ENCODE measurements around the gene BLOC1S1.

BLOC1S1 gene

DNA sequence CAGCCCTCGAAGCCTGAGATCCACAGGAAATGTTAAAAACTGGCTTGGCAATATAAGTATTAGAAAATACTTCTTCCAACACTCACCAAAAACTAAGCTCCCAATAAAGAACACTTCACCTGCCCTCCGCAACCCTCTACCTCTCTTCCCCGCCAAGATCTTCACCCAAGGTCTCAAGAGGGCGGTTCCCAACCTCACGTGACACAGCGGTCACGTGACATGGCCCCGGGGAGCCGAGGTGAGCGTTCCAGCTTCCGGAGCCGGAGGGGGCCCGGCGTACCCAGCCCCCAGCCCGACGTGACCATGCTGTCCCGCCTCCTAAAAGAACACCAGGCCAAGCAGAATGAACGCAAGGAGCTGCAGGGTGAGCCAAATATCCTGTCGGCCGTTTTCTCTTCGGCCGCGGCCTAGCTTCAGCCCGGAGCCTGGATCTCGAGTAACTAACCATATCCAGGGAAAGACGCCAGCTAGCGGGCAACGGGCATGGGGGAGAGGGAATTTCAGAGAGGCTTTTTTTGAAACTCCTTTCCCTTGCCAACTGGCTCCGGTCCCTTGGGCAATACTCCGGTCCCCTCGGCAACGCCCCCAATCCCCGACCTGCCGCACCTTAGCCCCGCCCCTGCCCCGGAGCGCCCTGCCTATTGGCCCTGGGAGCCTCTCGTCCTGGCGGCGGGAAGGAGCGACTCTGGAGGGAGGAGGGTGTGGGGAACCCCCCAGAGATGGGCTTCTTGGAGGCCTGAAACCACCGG is at the start of gene BLOC1S1:
TSS of gene BLOC1S1 (plus strand) at position 214 of the 749 bp plus-strand sequence. CDS start at position 220, 6 bp downstream.
- FAIRE-seq, result peak; percentile 37

DNA sequence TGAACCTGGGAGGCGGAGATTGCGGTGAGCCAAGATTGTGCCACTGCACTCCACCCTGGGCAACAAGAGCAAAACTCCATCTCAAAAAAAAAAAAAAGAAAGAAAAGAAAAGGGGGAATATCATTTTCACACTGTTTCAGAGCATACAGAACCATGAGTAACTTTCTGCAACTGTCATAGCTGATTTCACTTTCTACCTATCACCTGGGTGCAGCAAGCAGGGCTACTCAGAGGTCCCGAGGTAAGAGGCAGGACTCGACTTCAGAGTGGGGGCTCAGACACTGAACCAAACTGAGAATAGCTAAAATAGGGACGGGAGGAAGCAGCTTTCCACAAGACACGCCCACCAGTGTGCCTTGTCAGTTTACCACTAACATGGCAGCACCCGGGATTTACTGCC is 49.3 kb upstream of the BLOC1S1 start:
- no peak for FAIRE-seq

DNA sequence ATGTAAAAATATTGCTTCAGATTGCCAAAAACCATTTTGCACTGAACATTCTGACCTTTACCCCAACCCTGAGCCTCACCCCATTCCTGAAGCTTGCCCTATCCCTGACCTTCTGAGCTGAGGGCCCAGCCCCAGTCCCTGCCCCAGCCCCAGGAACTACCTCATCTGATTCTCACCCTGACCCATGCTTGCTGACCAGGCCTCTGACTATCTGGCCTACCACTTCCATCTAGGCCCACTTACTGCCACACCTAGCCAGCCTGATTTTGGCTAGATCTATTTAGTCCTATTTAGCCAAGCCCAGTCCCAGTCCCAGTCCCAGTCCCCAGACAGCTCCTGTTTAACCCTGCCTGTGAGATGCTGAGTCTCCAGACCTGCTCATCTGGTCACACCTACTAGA is 45.6 kb upstream of the BLOC1S1 start:
- FAIRE-seq, result no peak

DNA sequence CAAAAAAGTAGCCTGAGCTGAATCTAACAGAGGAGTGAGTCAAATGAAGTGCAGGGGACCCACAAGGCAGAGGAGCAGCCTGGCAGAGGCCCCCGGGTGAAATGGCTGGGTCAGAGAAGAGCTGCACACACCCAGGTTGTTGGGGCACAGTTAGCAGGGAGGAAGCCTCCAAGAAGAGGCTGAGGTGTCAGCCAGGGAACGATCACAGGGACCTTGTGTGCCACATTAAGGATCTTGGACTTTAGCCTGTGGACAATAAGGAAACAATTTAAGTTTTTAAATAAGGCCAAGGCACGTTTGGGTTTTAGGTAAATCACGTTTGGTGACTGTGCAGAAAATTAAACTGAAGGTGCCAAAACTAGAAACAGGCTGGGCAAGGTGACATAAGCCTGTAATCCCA is 44.1 kb upstream of the BLOC1S1 start:
- no peak for FAIRE-seq

DNA sequence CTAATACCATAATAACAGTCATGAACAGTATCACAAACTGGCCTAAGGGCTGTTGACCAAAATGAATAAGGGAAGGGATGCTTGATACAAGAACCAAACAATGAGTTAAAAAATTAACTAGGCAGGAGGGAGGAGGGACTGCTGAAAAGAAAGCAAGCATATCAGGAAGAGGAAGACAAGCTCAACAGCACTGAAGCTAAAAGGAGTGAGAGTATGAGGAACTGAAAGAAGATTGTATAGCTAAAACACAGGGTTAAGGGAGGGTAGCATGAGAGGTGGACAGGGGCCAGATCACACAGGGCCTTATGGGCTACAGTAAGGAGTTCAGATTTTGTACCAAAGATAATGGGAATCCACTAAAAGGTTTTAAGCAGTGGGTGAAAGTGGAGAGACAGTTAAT is 42.2 kb upstream of the BLOC1S1 start:
- no peak for FAIRE-seq

DNA sequence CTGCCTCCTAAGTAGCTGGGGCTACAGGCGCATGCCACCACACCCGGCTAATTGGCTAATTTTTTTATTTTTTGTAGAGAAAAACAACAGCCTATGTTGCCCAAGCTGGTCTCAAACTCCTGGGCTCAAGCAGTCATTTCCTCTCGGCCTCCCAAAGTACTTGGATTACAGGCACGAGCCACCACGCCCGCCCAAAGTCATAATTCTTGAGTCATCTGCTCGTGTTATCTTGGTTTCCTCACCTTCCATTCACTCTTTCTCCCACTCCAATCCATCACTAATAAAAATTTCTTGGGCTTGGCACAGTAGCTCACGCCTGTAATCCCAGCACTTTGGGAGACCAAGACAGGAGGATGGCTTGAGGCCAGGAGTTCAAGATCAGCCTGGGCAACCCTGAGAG is 40.2 kb upstream of the BLOC1S1 start:
- FAIRE-seq, result no peak

DNA sequence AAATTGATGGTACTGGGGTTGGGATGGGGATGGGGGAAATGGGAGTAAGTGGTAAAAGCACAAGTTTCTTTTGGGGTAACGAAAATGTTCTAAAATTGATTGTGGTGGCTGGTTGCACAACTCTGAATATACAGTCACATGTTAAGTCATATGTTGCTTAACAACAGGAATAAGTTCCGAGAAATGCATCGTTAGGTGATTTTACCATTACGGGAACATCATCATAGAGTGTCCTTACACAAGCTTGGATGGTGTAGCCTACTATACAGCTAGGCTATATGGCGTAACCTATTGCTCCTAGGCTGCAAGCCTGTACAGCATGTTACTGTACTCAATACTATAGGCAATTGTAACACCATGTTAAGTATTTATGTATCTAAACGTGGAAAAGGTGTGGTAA is 39.1 kb upstream of the BLOC1S1 start:
- FAIRE-seq, result no peak

DNA sequence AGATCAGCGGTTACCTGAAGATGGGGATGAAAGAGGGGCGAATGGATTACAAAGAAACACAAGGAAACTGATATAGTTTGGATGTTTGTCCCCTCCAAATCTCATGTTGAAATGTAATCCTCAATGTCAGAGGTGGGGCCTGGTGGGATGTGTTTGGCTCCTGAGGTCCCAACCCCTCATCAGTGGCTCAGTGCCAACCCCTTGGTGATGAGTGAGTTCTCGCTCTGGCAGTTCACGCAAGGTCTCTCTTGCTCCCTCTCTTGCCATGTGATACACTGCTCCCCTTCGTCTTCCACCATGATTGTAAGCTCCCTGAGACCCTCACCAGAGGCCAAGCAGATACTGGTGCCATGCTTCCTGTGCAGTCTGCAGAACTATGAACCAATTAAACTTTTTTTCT is 36.2 kb upstream of the BLOC1S1 start:
- FAIRE-seq, result no peak

DNA sequence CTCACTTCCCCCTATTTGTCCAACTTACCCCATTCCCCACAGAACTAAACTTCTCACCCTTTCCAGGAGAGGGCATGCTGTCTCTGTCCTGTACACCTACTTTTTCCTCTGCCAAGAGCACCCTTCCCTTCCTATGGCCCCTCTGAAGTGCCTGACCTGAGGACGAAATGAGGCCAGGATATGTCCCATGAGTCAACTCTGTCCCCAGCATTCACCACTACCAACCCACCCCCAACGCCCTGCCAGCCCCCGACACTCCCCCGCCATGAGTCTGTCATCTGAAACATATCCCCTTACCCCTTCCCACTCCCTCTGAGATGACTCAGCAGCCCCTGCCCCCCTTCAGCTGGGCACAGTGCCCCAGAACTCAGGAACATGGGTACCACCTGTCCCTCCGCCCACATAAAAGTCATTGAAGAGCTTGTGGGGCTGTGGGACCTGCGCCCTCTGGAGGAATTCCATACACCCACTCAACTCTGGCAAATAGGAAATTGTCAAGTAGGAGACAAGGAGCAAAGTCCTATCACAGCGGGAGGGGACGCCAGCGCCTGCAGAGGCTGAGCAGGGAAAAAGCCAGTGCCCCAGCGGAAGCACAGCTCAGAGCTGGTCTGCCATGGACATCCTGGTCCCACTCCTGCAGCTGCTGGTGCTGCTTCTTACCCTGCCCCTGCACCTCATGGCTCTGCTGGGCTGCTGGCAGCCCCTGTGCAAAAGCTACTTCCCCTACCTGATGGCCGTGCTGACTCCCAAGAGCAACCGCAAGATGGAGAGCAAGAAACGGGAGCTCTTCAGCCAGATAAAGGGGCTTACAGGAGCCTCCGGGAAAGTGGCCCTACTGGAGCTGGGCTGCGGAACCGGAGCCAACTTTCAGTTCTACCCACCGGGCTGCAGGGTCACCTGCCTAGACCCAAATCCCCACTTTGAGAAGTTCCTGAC is 34.4 kb upstream of the BLOC1S1 start:
- no peak for FAIRE-seq

DNA sequence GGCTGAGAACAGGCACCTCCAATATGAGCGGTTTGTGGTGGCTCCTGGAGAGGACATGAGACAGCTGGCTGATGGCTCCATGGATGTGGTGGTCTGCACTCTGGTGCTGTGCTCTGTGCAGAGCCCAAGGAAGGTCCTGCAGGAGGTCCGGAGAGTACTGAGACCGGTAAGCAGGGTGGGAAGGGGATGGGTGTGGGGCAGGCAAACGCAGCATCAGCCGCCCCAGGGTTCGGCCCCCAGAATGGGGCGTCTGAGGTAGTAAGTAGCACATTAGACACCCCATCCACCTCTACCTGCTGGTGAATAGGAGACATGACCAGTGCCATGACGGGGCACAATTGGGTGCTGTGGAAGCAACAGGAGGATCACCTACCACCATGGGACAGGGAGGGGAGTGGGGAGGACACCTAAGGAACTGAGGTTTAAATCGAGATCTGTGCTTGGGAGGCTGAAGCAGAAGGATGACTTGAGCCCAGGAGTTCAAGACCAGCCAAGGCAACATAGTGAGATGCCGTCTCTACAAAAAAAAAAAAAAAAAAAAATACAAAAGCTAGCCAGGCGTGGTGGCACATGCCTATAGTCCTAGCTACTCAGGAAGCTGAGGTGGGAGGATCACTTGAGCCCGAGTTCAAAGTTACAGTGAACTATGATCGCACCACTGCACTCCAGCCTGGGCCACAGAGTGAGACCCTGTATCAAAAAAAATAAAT is 33.6 kb upstream of the BLOC1S1 start:
- FAIRE-seq, result no peak

DNA sequence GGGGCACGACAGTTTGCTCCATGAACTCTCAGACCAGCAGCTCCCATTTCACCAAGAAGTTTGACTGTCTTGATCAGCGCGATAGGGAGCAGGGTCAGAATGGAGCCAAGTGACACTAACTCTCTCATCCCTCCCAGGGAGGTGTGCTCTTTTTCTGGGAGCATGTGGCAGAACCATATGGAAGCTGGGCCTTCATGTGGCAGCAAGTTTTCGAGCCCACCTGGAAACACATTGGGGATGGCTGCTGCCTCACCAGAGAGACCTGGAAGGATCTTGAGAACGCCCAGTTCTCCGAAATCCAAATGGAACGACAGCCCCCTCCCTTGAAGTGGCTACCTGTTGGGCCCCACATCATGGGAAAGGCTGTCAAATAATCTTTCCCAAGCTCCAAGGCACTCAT is 32.2 kb upstream of the BLOC1S1 start:
- FAIRE-seq, result no peak

DNA sequence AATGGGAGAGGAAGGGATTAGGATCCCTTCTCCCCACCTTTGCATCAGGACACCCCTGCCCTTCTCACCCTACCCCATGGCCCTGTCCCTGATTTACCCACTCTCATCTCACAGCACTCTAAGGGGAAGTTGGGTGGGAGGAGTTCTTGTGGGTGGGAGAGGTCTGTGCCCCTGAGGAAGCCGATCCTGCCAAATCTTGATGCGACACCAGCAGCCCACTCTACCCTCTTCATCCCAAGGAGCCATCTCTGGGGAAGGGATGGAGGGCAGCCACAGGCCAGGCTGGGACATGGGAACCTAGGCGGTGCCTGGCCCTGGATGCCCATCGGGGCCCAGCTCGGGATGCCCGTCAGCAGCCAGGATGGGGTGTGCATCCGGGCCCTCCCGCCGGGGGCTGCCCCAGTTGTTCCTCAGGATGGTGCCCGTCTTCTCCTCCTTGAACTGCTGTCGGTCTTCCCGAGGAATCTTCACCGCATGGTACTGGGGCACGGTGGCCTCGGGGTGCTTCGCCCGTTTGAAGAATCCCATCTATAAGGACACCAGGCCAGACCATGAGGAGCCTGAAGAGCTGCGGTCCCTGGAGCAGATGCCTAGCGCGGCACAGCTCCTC is 31.0 kb upstream of the BLOC1S1 start:
- FAIRE-seq, result no peak

DNA sequence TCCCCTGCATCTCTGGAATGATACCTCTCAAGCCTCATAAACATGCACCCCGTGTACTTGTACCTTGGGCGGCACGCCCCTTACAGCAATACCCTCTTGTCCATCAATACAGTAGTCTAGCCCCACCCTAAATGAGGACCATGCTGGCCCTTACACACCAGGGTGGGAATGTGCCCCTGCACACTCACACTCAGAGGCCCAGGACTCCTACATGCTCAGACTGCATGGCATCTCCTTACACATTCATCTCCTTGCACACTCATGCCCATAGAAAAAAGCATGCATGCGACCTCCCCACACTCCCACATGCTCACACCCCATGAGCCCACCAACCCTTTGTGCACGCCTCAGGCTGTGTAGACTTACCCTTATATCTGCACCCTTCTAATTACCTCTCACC is 30.2 kb upstream of the BLOC1S1 start:
- no peak for FAIRE-seq

DNA sequence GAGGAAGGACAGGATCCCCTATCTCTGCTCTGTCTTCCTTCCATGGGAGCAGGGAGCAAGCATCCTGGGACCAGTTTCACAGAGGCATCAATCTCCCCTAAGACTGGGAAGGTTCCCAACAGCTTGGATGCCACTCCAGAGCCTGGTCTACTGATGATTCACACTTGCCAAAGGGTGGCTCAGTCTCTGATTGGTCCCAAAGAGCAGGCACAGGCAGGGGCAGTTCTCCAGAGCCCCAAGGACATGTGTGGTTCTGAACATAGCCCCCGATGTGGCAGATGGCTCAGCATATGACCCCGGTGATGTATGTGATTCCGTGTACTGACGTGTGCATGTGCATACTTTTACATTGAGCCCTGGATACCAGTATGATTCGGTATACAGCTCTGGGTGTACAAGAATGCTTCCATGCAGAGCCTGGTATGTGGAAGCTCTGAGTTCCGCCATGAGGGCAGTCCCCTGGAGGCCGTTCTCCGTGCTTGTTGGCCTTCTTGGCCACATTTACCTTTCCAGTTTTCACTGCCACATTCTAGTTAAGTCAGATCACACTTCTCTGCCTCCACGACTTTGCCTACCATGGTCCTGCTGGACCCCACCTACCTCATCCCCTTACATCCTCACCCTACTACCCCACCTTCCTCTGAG is 29.4 kb upstream of the BLOC1S1 start:
- FAIRE-seq, result no peak

DNA sequence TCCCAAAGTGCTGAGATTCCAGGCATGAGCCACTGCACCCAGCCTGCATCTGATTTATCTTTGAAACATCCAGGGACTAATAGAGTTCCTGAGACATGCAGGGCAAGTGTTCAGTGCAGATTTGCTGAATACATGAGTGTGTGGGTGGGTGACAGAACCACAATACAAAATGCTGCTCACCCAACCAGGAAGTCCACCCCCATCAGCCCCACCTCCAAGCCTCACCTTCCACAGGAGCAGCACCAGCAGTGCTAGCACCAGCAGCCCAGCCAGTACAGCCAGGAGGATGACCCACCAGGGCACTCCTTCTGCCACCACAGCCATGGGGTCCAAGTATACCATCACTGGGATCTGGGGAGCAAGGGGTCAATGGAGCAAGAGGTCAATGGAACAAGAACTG is 28.1 kb upstream of the BLOC1S1 start:
- FAIRE-seq, result no peak

DNA sequence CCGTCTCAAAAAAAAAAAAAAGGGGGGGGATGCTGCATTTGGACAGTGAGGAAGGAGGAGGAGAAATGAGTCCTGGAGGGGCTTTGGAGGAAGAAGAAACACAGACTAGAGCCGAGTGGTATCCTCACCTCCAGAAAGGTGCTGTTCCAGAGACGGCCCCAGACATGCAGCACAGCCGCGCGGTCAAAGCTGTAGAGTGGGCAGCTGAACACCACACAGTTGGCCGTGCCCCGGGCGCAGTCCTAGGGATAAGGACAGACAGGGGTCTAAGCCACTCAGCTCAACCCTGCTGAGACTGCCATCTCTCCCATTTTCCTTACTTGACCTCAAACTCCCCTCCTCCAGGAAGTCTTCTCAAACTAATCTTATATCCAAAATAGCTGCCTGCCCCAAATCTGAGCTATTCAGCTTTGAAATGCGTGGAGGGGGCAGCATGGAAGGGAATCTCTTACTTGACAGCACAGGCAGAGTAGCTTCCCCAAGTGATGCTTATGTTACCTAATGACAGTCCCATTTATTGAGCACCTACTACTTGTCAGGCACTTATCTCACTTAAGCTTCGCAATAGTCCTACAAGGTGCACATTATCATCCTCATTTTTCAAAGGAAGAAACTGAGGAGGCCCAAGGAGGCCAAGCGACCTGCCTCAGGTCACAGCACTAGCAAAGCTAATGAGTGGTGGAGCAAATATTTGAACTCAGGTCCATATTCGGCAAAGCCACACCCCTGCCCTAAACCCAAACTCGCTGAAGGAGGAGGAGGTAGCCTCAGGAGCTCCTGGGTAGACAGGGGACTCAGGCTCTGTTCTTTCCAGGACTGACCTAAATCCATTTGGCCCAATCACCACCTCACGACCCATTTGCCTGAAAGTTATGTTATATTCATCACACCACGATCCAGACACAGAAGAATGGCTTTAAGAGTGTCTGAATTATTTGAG is 26.9 kb upstream of the BLOC1S1 start:
- FAIRE-seq, result no peak

DNA sequence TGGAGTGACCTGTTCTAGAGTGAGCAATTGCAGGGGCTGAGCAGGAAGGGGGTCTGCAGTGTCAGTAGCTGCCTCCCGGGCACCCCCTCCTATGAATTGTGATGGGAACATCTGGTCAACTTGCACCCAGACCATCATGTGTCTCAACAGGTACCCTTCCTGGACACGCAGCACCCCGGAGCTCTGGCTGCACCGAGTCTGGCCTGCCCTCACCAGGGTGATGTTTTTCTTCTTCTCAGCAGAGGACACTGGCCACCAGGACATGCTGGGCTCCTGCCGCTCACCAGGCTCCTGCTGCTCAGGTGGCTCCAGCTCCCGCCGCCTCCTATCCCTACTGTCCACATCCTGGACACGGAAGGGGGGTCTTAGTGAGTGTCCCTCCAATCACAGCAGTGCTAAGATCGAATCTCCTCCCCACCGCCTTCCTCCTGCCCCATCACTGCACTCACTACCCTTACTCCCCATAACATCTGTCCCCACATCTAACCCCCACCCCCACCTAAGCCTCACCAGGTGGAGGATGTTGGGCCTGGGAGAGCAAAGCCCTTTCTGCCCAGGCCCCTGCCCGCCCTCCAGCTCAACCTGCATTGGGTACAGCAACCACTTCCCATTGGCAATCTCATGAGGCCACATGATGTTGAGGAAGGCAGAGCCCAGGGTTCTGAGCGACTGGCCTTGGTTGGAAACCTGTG is 23.1 kb upstream of the BLOC1S1 start:
- no peak for FAIRE-seq

DNA sequence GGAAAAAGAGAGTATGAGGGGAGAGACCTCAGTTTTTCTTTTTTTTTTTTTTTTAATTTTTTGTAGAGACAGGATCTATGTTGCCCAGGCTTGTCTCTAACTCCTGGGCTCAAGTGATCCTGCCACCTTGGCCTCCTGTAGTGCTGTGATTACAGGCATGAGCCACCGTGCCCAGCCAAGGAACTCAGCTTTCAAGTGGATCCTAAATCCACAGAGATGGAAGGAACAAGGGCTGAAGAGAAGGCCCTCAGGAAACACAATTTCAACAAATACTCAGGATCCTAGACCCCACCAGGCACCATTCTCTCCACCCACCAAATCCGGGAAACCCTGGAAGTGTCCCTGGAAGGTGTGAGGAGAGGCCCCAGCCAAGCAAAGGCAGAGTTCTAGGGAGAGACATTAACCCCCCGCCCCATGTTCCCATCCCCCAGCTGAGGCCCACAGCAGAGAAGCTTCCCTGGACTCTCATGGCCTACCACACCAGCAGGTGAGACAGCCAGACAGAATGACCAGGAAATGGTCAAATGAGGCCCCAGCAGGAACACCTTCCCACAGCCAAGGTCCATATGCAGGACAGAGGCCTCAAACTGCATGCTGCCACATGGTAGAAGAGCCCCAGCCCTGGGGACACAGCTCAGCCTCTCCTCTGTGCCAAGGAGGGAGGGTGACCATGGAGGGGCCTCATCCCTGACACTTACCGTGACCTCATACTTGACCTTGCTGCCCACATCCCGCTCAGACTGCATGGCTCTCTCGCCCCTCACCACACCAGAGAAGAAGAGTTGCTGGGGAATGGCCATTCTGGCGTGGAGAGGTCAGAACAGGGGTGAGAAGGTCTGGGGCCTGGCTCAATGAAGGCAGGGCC is 22.3 kb upstream of the BLOC1S1 start:
- FAIRE-seq, result no peak

DNA sequence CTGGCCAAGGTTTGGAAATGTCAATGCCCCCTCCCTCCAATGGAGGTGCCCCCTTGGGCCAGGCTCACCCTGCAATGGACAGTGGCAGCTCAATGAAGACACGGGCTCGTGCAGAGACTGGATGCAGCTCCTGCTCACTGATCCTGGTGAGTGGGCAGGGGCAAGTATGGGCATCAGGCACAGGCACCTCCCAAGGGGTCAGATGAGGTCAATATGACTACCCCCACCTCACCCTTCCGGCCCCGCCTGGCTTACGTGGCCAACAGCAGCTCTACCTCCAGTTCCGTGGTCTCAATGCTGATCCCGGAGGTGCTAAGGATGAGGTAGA is 21.7 kb upstream of the BLOC1S1 start:
- FAIRE-seq, result no peak

DNA sequence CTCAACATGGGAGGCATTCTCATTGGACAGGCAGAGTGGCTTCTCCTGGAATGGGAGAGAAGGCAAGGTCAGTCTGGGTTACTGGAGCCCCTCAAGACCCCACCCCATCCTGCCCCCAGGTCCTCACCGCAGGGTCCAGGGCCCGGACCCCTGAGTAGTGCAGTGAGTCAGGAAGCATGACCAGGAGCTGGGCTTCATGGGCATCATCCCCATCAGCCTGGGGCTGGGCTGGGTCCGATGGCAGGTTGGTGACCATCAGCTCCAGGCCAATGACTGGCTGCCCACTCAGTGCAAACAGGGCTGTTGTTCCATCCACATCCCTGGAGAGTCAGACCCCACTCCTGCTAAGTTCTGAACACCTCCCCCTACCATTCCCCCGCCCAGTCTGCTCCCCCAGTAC is 21.2 kb upstream of the BLOC1S1 start:
- no peak for FAIRE-seq

Measured in endometrium (tissue), 2 donors.